HG02763 (cell line): ENCODE measurements around the gene NUDT1.

ENCODE experiments used
- ATAC-seq: cut with Tn5 transposase; IDR thresholded peaks from one replicate; pipeline ENCODE4 v1.9.1; 2021; ENCODE audit warnings: mild to moderate bottlenecking, moderate library complexity; ENCODE audit not compliant: unreplicated experiment

NUDT1 gene

DNA sequence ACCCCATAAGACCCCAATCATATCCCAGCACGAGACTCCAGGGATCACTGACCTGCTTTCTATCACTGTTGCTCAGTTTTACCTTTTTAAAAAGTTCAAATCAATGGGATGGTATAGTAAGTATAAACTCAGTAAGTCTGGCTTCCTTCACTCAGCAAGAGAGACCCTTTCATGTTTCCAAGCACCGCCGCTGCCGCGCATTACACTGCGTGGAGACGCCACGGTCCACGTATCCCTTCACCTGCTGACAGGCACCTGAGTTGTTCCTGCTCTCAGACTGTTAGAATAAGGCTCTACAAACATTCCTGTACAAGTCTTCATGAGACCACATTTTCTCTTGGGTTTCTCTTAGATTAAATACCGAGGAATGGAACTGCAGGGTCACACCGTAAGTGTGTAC lies 37.6 kb upstream of the NUDT1 start:
- no peak for ATAC-seq

DNA sequence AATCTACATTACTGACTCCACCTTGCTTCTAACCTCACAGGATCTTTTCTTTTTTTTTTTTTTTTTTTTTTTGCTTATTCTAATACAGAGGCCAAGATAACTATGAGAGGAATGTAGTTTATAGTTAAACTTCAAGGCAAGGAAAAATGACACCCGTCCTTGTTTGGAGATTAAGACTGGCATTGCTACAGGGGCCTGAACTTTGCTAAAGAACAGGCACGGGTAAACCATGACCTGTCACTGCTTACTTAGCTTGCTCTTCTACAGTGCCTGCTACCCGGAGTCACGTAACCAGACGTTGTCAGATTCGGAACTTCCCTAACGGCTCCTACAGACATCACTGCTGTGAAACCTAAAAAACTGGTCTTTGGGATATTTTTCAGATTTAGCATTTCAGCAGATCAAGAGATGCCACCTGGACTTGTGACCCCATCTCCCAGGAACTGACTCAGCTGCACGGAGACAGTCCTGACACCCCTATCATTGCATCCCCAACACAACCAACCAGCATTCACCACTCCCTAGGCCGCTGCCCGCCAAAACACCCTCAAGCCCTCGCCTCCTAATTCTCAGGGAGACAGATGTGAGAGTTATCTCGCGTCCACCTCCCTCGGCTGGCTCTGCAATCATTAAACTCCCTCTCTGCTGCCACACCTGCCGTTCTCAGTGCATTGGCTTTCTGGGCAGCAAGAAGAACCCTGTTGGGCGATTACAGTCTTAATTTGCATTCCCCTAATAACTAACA lies 36.8 kb upstream of the NUDT1 start:
- ATAC-seq = no peak

DNA sequence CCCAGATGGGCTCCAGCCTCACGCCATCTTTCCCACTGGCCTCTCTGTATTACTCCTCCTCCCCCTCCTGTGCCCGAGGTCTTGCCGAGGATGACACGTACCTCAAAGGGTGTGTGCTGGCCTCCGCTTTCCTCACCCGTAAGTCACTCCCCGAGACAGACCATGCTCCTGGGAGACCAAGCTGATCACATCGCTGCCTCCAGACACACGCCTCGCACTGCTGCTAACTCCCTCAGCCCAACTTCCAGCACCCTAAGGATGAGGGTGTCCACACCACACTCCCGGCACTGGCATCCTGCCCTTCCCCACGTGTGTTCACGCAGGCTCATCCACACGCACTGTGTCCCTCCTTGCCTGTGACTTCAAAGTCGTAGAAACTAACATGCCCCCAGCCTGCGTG lies 33.3 kb upstream of the NUDT1 start:
- ATAC-seq = no peak

DNA sequence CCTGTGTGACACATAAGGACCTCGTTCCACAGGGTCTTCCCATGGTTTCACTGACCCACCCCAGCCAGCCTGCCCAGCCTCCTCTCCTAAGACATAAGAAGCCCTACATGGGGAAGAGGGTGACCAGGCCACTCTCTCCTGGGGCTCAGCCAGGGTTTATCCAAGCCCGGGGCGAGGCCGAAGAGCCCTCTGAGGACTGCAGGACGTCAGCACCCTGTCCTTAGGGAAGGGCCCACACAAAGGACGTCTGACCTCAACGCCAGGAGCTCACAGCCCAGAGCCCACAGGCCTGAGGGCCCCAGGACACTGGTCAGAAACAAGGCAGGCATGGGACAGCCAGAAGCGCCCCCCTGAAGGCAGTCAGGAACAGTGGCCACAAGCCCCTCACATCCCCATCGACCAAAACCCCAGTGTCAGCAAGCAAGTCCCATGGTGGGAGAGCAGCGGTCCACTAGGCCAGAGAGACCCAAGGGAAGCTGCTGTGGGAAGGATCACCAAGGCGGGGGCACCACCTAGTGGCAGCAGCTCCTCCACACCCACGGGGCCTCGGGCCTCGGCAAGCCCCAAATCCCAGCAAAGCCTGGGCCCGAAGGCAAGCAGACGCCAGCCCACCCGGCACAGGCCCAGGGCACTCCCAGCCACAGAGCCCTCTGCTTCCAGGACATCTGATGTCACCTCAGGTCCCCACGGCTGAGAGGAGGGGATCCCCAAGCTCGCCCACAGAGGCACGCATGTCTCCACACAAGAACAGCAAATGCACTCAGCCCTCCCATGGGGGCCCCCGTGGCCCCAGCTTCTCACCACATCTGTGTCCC lies 32.7 kb upstream of the NUDT1 start:
- peak; percentile 53 for ATAC-seq

DNA sequence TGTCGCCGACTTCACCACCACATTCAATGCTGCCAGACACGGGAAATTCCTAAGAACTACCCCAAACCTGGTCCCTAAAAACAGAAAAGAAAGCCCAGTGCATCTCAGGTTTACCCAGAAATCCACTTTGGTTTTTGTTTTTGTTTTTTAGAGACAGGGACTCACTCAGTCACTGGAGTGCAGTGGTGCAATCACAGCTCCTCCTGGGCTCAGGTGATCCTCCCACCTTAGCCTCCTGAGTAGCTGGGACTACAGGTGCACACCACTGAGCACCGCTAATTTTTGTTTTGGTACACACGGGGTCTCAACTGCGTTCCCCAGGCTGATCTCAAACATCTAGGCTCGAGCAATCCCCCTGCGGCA lies 32.1 kb upstream of the NUDT1 start:
- ATAC-seq = peak; percentile 3

DNA sequence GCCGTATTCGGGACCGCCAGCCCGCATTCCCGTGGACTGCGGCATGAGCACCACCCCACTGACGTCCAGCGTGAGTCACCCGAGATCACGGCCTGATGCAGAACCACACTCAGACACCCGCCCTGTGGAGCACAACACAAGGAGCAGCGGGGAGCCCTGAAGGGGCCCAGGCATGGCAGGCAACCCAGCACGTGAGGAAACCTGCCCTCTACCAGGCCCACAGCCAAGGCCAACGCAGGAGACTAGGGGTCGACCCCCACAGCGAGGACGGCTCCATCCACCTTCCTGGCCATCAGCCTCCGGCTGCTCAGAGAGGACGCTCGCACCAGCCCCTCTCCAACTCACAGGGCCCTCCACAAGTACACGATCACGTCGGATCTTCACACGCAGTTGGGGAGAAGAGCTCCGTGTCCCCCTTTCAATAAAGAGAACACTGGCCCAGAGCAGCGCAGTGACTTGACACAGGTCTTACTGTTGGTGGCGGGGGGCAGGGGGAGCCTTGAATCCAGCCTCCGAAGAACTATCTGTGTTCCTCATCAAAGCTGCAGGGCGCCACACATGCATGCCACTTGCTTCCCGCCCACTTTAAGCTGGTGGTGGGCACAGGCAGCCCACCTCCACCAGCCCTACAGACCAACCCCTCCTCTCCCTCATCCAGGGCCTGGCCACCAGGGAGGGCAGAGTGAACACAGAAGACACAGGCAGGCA lies 31.3 kb upstream of the NUDT1 start:
- no peak for ATAC-seq

DNA sequence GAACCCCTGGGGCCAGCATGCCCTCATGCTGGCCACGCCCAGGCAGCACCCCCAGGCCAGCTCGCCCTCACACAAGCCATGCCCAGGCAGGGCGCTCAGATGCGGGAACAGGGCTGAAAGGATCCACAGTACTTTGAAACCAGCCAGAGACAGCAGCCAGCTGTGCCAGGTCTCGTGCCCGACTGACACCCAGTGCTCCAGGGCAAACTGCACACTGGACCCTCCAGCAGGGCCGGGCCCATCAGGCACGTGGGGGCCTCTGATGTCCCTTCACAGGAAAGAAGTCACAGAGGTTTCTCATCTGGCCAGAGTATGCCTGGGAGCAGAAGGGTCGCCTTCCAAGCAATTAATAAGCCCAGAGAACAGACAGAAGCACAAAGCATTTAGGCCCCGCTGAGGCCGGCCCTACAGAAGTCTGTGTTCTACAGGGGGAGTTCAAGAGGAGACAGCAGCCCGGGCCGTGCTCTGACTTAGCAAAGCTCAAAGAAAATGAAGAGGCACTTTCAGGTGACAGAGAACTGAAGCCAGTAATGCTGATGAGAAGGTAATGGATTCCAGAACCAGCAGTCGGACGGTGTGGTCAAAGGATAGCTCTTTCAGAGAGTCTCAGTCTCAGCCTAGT lies 30.7 kb upstream of the NUDT1 start:
- no peak for ATAC-seq

DNA sequence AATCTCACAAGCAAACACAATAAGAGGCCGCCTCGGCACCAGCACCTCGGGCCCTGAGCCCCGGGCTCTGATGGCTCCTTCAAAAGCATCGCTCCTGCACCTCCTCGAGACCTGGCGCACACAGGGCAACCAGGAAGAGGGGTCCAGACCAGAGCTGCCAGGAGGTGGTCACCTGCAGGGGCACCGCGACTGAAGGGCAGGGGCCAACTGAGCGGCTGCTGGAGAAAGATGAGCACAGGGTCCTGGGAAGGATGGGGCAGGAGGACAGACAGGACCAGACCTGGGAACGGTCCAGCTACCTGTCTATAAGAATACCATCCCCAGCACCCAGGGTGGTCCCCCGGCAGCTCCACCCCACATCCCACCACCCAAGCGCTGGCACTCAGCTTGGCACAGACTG lies 30.1 kb upstream of the NUDT1 start:
- no peak for ATAC-seq

DNA sequence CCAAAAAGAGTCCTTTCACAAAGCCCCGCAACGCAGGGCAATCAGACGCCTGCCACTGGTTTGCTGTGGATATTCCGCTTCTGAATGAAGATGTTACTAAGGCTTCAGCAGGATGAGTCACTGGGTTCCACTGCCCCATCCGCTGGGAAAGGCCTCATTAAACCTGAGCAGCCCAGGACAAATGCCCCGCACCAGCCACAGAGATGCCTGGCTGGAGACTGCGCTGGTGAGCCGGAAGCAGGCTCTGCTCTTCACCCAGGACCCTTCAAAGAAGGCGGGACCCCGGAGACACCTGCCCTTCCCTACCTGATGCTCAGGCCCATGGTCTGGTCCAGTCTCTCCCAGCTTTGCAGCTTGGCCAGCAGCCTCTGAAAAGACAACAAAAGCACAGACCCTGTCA lies 29.1 kb upstream of the NUDT1 start:
- no peak for ATAC-seq

DNA sequence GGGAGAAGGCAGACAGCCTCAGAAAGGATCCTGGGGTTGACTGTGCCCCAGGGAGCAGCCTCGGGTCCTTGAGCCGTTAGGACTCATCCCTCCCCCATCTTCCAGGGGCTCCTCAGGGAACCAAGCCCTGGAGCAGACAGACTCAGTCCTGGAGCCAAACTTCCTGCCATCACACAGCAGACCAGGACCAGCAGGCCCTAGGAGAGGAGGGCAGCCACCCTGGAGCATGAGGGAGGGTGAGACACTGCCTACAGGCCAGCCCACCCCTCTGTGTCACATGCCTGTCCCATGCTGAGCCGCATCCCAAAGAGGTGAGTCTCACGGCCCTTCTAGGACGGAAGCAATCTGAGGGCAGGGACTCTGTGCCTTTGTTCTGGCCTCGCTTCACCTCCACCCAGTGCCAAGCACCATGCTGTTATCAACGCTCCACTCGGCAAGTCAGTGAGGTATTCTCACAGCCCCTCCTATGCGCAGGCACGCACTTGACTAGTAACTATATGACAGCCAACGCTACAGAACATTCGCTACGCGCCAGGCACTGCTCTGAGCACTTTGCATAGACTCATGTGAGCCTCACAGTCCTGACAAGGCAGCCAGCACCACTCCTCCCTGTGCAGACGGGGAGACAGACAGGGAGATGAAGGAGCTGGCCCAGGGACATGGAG lies 28.3 kb upstream of the NUDT1 start:
- ATAC-seq = no peak

DNA sequence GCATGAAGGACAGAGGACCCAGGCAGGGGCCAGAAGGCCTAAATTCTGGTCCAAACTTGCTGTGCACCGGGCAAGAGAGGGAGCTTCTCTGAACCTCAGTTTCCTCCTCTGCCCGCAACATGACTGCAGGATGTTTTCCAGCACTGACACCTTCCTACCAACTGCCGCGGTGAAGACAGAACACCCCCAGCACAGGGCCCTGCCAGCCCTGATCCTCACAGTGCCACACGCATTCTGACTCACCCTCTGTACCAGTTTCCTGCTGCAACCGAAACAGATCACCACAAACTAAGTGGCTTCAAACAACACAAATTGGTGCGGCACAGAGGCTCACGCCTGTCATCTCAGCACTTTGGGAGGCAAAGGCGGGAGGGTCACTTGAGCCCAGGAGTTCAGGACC lies 27.4 kb upstream of the NUDT1 start:
- no peak for ATAC-seq

DNA sequence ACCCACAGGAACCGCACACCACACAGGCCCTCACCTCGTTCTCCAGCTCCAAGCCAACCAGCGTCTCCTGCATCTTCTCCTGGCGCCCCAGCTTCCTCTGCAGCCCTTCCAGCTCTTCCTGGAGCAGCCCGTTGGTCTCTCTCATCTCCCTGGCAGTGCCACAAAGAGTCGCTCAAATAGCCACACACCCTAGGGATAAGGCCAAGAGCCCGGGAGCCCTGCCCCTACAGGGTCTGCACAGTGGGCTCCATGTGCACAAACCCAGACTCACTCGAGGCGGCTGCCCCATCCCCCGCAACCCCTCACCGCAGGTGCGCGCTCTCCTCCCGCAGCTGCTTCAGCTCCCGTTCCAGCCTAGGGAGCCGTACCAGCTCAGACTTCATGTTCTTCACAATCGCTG lies 26.2 kb upstream of the NUDT1 start:
- no peak for ATAC-seq

DNA sequence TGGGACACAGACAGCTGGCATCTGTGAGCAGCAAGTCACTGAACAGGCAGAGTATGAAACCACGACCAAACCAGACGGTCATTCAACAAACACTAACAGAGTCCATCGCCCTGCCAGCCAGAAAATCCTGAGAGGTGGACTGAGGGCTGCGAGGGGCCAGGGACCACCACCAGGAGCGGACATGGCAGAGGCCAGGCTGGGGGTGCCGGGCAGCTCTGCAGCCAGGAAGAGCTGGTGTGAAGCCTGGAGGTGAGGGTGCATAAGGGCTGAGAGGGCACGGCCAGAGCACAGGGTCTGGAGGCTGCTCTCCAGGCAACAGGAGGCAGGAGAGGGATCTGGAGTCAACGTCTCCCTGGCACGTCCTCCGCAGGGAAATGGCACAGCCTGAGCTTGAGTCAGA lies 24.8 kb upstream of the NUDT1 start:
- ATAC-seq = no peak

DNA sequence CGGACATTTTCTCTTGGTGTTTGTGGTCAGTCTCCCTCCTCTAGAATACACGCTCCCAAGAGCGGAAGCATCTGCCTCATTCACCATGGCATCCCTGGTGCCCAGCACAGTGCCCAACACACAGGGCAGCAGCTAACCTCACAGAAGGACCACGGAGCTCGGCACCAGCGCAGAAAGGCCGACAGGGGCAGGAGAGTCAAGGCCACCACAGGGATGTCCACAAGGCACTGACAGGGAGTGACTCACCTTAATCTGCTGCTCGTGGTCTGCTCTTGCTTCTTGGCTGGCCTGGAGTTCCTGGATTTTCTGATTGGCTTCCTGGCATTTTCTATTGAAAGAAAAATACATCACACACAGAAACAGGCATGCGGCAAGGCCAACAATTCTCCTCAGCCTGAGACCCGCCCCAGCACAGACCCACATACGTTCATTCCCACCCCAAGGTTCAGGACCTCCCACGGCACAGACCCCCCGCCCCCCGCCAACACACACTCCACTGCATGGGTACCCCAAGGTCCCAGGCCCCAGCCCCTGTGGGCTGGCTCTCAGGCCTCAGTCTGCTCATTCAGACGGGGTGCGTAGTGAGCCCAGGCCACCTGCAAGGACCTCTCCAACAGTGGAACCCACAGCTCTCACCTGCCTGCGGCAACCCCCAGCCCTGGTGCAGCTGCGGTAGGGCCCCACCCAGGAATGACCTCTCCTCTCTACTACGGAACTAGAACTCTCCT lies 24.1 kb upstream of the NUDT1 start:
- no peak for ATAC-seq

DNA sequence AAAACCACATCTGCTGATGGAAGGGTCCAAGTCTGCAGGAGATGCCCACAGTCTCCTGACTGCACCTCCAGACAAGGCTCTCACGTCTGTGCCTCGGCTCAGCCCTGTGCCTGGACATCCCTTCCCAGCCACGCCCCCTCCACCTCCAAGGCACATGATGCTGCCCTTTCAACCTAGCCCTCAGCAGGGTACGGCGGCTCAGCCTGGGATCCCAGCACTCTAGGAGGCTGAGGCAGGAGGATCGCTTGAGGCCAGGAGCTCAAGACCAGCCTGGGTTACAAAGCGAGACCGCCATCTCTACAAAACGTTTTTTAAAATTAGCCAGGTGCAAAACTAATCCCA lies 23.6 kb upstream of the NUDT1 start:
- ATAC-seq = no peak

DNA sequence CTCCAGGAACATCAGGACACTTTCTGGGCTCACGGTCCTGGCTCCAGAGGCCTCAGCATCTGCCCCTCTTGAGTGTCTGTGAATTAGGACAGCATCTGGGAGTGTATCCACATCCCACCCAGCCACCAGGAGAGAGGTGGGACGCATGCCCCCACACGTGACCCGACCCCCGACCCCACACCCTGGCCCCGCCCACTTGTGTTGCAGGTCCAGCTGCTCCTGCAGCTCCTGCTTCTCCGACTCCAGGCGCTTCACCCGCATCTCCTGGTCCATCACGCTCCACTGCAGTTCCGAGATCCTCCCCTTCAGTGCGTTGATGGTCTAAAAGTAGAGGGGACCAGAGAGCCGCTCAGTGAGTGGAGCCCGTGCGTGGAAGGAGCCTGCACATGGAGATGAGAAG lies 22.9 kb upstream of the NUDT1 start:
- ATAC-seq = no peak

DNA sequence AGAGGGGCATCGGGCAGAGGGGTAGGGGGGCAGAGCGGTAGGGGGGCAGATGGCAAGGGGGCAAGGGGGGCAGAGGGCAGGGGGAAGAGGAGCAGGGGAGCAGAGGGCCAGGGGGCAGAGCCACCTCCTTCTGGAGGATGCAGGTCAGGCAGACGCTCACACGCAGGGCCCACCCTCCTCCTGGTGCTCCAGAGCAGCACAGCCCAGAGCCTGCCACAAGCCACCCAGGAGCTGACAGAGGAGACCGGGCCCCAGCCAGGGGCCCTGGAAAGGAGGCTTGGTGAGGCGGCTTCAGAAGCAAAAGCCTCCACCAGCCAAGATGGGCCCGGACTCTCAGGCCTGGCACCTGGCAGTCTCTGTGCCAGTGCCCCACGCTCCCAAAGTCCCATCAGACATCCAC lies 22.4 kb upstream of the NUDT1 start:
- no peak for ATAC-seq

DNA sequence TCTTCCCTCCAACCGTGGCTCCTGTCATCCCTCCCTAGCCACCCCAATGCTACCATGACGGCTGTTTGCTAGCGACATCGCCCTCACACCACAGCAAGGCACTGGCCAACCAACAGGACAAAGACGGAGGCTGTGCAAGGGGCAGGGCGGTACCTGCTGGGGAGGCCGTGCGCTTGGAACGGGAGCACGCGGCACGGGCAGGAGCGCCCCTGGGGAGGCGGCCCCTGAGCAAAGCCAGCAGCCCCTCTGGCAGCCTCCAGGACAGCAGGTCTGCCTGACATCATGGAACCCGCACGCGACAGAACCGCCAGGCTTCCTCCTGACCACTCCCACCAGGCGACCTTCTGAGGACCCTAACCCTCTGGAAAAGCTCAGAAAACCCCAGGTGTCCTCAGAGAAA lies 22.0 kb upstream of the NUDT1 start:
- no peak for ATAC-seq

DNA sequence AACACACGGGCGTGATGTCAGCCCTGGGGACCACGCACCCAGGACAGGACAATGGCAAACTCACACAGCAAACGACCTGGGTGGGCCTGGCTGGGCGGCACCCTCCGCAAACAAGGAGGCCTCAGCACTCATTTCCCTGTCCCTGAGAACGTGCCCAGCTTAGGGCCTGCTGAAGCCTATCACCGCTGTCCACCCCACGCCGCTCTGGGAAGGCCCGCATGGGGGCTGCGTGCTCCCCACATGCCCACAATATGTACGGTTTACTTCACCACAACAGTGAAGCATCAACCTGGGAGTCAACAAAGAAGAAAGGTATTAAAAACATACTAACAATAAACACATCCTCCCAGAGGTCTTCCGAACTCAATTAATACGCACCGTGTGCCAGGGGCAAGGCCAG lies 21.5 kb upstream of the NUDT1 start:
- no peak for ATAC-seq

DNA sequence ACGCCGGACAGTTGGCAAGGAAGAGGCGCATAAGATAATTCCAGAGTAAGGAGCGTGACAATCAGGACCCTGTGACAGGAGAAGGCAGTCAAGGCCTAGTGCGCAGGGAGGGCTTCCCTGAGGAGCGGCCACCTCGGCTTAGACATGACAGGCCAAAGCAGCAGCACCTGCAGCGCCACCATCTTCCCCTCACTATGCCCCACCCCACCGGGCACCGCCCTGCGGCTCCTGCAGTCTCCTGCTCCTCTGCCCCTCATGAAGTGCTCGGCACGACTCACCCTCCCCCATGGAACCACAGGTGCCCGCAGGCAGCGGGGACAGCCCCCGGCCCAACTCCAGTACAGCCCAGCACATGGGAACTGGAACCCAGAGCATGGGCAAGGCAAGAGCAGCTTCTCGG lies 21.1 kb upstream of the NUDT1 start:
- ATAC-seq = no peak

DNA sequence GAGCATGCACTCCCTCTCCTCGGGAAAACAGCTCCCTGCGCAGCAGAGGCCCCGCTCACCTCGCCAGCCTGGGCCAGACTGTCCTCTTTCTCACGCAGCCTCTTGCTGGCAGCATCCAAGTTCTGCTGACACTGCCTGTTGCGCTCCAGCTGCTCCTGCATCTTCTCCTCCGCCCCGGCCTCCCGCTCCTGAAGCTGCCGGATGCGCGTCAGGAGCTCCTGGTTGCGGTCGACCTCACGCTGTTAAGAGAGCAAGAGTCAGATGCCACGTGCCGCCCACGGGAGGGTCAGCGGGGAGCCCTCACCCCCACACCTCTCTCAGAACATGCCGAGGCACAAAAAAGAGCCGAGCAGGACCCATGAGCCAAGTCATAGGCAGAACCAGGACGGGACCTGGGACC lies 19.5 kb upstream of the NUDT1 start:
- ATAC-seq = no peak
